CD14-positive monocyte (primary cell): ENCODE results near the gene TSPAN5. TPM values are rescaled to one million over a fixed set of nuclear protein-coding genes. Genes with fewer than 3 reads are reported as not detected.
"Not testable (repeated sequence)": the region's sequence is repeated elsewhere in the genome, so short reads cannot be mapped to it uniquely, and the experiment has no call there.

Source experiments
- DNase-seq, 3 donors: peaks; one replicate each; pipeline ENCODE4 v3.0.0-alpha.2; 2011 to 2022
- H2AFZ ChIP-seq: 2 replicates; pipeline ENCODE4 v1.6.0; 2012; ENCODE audit warnings: mild to moderate bottlenecking, low read depth, low read length, inconsistent platforms; ENCODE audit not compliant: insufficient read depth, poor library complexity, severe bottlenecking
- H3K27ac ChIP-seq, 2 donors: 1 replicate in 1 of 2; 2 replicates in 1 of 2; pipeline ENCODE4 v1.5.1; 2012 to 2013; ENCODE audit warnings: low read length in 2 of 2, control low read depth in 1 of 2, inconsistent platforms in 1 of 2, low read depth in 1 of 2, mild to moderate bottlenecking in 1 of 2
- H3K27me3 ChIP-seq, 2 donors: one replicate each; pipeline versions ENCODE4 v1.6.0 to v1.6.1; 2011 to 2013; ENCODE audit warnings: low read length in 2 of 2; ENCODE audit not compliant: control insufficient read depth in 2 of 2, insufficient read depth in 2 of 2
- H3K36me3 ChIP-seq, 2 donors: replicated peaks in 1 of 2; 1 replicate in 1 of 2; 2 replicates in 1 of 2; pipeline versions ENCODE4 v1.5.1 to v1.6.1; 2012 to 2013; ENCODE audit warnings: low read length in 2 of 2, control low read depth in 1 of 2, inconsistent platforms in 1 of 2, mild to moderate bottlenecking in 1 of 2; ENCODE audit not compliant: insufficient read depth in 2 of 2, control insufficient read depth in 1 of 2
- H3K4me1 ChIP-seq, 2 donors: 1 replicate in 1 of 2; 2 replicates in 1 of 2; pipeline versions ENCODE4 v1.5.1 to v1.6.1; 2012 to 2013; ENCODE audit warnings: low read length in 2 of 2, control low read depth in 1 of 2, inconsistent platforms in 1 of 2, mild to moderate bottlenecking in 1 of 2, moderate library complexity in 1 of 2; ENCODE audit not compliant: insufficient read depth in 2 of 2, control insufficient read depth in 1 of 2
- H3K4me2 ChIP-seq: replicated peaks from 2 replicates; pipeline ENCODE3; 2012; ENCODE audit warnings: low read length, moderate library complexity, mild to moderate bottlenecking; ENCODE audit not compliant: poor library complexity, severe bottlenecking; ENCODE audit errors: extremely low read depth
- H3K4me3 ChIP-seq, 3 experiments: fragments of 200-600 bp in 1 of 3; sonication (generic) in 1 of 3; replicated peaks in 1 of 3; 1 replicate in 2 of 3; 2 replicates in 1 of 3; pipeline ENCODE4 v1.5.1; 2011 to 2013; ENCODE audit warnings: low read length in 3 of 3, mild to moderate bottlenecking in 3 of 3, control low read depth in 2 of 3, low read depth in 2 of 3, inconsistent platforms in 1 of 3, moderate library complexity in 1 of 3
- H3K79me2 ChIP-seq: 2 replicates; pipeline ENCODE4 v1.6.0; 2012; ENCODE audit warnings: mild to moderate bottlenecking, control low read depth, inconsistent platforms, low read length, moderate library complexity; ENCODE audit not compliant: insufficient read depth
- H3K9ac ChIP-seq: 2 replicates; pipeline ENCODE4 v1.6.0; 2017; ENCODE audit warnings: low read length, mild to moderate bottlenecking; ENCODE audit not compliant: insufficient read depth, poor library complexity, severe bottlenecking
- H3K9me3 ChIP-seq, 2 donors: replicated peaks in 1 of 2; 1 replicate in 1 of 2; 2 replicates in 1 of 2; pipeline versions ENCODE4 v1.5.1 to v1.6.1; 2012 to 2013; ENCODE audit warnings: low read length in 2 of 2, control low read depth in 1 of 2; ENCODE audit not compliant: control insufficient read depth in 1 of 2, insufficient read depth in 1 of 2
- H4K20me1 ChIP-seq: 2 replicates; pipeline ENCODE4 v1.6.0; 2012; ENCODE audit warnings: mild to moderate bottlenecking, low read length, control low read depth, moderate library complexity; ENCODE audit not compliant: insufficient read depth
- H3K27ac Mint-ChIP-seq, 7 donors: one replicate each; pipeline ENCODE4 v1.8.0; 2020; ENCODE audit warnings: mild to moderate bottlenecking in 7 of 7, mixed read lengths in 7 of 7, moderate library complexity in 6 of 7, inconsistent platforms in 2 of 7
- H3K27me3 Mint-ChIP-seq, 3 donors: one replicate each; pipeline ENCODE4 v1.8.0; 2021 to 2022; ENCODE audit warnings: low read depth in 3 of 3, mild to moderate bottlenecking in 3 of 3, mixed read lengths in 3 of 3, moderate library complexity in 3 of 3, inconsistent platforms in 1 of 3
- H3K36me3 Mint-ChIP-seq, 2 donors: one replicate each; pipeline ENCODE4 v1.8.0; 2020; ENCODE audit warnings: mixed read lengths in 2 of 2, inconsistent platforms in 1 of 2, mild to moderate bottlenecking in 1 of 2
- H3K4me1 Mint-ChIP-seq: one replicate; pipeline ENCODE4 v1.8.0; 2020; ENCODE audit warnings: mild to moderate bottlenecking, mixed read lengths
- H3K4me3 Mint-ChIP-seq, 2 donors: one replicate each; pipeline ENCODE4 v1.8.0; 2020; ENCODE audit warnings: mild to moderate bottlenecking in 2 of 2, mixed read lengths in 2 of 2, moderate library complexity in 1 of 2
- H3K9me3 Mint-ChIP-seq, 7 donors: one replicate each; pipeline ENCODE4 v1.8.0; 2020 to 2022; ENCODE audit warnings: mixed read lengths in 7 of 7, mild to moderate bottlenecking in 6 of 7, moderate library complexity in 6 of 7, inconsistent platforms in 2 of 7
- CTCF ChIP-seq: fragments of 200-600 bp; IDR thresholded peaks from one replicate; pipeline ENCODE4 v1.8.0; 2022; ENCODE audit warnings: antibody characterized with exemption, mild to moderate bottlenecking
- WGBS: methylation state at CpG from one replicate; pipeline ENCODE4 v1.1.5; 2013; ENCODE audit warnings: missing lambda C conversion rate; ENCODE audit not compliant: insufficient coverage; 5-methylcytosine and 5-hydroxymethylcytosine counted together
- intact Hi-C, 2 donors: fragments of 100-400 bp; cut with micrococcal nuclease; formaldehyde crosslinking; loops; one replicate each; pipeline versions ENCODE4 v1.15.0 to v1.15.1; 2023
- polyA plus RNA-seq, 3 donors: library from polyadenylated mRNA; depleted of rRNA in 1 of 3; unstranded in 2 of 3; stranded (reverse) in 1 of 3; fragments of 300-500 nt in 2 of 3; fragments of >200 nt in 1 of 3; fragmentation: Illumina TruSeq in 2 of 3; gene quantifications; 1 replicate in 2 of 3; 2 replicates in 1 of 3; pipeline ENCODE4 v1.2.3, GENCODE V29; 2012 to 2021

Gene TSPAN5
- polyA plus RNA-seq, 3 donors = 0.09 to 1.1 (median 0.13) TPM

- Mint-ChIP-seq H3K36me3 (no peaks in the 10 kb centered on the region), H3K27me3 (peaks cover 0 to 2% (median 0%) of the 10 kb centered on the region in 3 donors), H3K9me3 (peaks cover 0 to 8% (median 2%) of the 10 kb centered on the region in 7 donors), H3K4me3 (no peak overlapping the region), H3K27ac (no peak overlapping the region), H3K4me1 (peaks cover 8% of the 10 kb centered on the region)
- no peak overlapping the region for H3K27ac ChIP-seq
- intact Hi-C loops = no loop called here
- H3K9ac ChIP-seq = no peak overlapping the region
- no peak overlapping the region for H3K4me2 ChIP-seq
- H3K27me3 ChIP-seq = no peaks in the 10 kb centered on the region
- H3K4me1 ChIP-seq = no peaks in the 10 kb centered on the region
- H4K20me1 ChIP-seq = no peaks in the 10 kb centered on the region
- H2AFZ ChIP-seq = no peak overlapping the region
- H3K9me3 ChIP-seq = peaks cover 0 to 4% of the 10 kb centered on the region in 2 donors
- TF ChIP-seq CTCF = no peak
- no peak overlapping the region for H3K4me3 ChIP-seq
- no CpG with 5 or more reads among the region's 1 CpG for WGBS
- no peak for DNase-seq
- H3K36me3 ChIP-seq = no peaks in the 10 kb centered on the region
- H3K79me2 ChIP-seq = no peaks in the 10 kb centered on the region
Observed at GRCh38 chr4:98539299-98539698, 119.1 kb downstream of the TSPAN5 start.

GRCh38 chr4:98536631-98537030 is 121.8 kb downstream of the TSPAN5 start:
- no peak for DNase-seq

GRCh38 chr4:98534146-98534545 is 124.3 kb downstream of the TSPAN5 start:
- DNase-seq, H3K4me3 ChIP-seq, H3K27me3 ChIP-seq, H3K27ac ChIP-seq, H3K36me3 Mint-ChIP-seq, H3K27me3 Mint-ChIP-seq, H4K20me1 ChIP-seq, H3K27ac Mint-ChIP-seq, H3K4me1 ChIP-seq, H3K9me3 ChIP-seq, H3K79me2 ChIP-seq, H3K9ac ChIP-seq, H3K36me3 ChIP-seq, H3K4me1 Mint-ChIP-seq, H3K4me2 ChIP-seq, H3K4me3 Mint-ChIP-seq, H2AFZ ChIP-seq, intact Hi-C loops: not testable (repeated sequence)
- H3K9me3 Mint-ChIP-seq = peaks cover 2 to 12% (median 4%) of the 10 kb centered on the region in 7 donors
- 86% methylated on average over 1 of the region's 2 CpGs for WGBS

More at GRCh38 chr4:98536631-98537030, 121.8 kb downstream of the TSPAN5 start:
- H3K27ac Mint-ChIP-seq = no peak overlapping the region
- peaks cover 0 to 4% of the 10 kb centered on the region in 2 donors for H3K9me3 ChIP-seq
- H3K36me3 ChIP-seq = no peaks in the 10 kb centered on the region
- H3K9ac ChIP-seq = no peak overlapping the region
- H2AFZ ChIP-seq = no peak overlapping the region
- H3K4me2 ChIP-seq = no peak overlapping the region
- H3K36me3 Mint-ChIP-seq = no peaks in the 10 kb centered on the region
- TF ChIP-seq CTCF = no peak
- H4K20me1 ChIP-seq = no peaks in the 10 kb centered on the region
- intact Hi-C loops = no loop called here
- H3K4me1 ChIP-seq = no peaks in the 10 kb centered on the region
- no peak overlapping the region for H3K27ac ChIP-seq
- 95% methylated on average over 7 of the region's 11 CpGs for WGBS
- H3K9me3 Mint-ChIP-seq = peaks cover 2 to 11% (median 3%) of the 10 kb centered on the region in 7 donors
- no peaks in the 10 kb centered on the region for H3K27me3 ChIP-seq
- H3K4me1 Mint-ChIP-seq = peaks cover 8% of the 10 kb centered on the region
- H3K4me3 Mint-ChIP-seq = no peak overlapping the region
- peaks cover 0 to 2% (median 0%) of the 10 kb centered on the region in 3 donors for H3K27me3 Mint-ChIP-seq
- no peak overlapping the region for H3K4me3 ChIP-seq
- no peaks in the 10 kb centered on the region for H3K79me2 ChIP-seq
